BLaER1 treated with 17β-estradiol and CSF1 and Interleukin-3, amounts not matched to agents 10 nM and 100 nM (cell line): ENCODE data around the gene USP32.
A peak's percentile ranks its signal among the peaks of the same experiment; 100 is the strongest.

Experiments
- H3K27ac ChIP-seq, 11 experiments: shearing (Covaris generic); formaldehyde crosslinking; 2 replicates each; pipeline ENCODE4 v1.8.1; 2022
- H3K27me3 ChIP-seq, 11 experiments: shearing (Covaris generic); formaldehyde crosslinking; 2 replicates each; pipeline ENCODE4 v1.8.1; 2022
- H3K36me3 ChIP-seq, 11 experiments: shearing (Covaris generic); formaldehyde crosslinking; 2 replicates each; pipeline ENCODE4 v1.8.1; 2022
- H3K4me1 ChIP-seq, 10 experiments: shearing (Covaris generic); formaldehyde crosslinking; 2 replicates each; pipeline ENCODE4 v1.8.1; 2022
- H3K4me2 ChIP-seq, 11 experiments: shearing (Covaris generic); formaldehyde crosslinking; 2 replicates each; pipeline ENCODE4 v1.8.1; 2022
- H3K4me3 ChIP-seq, 10 experiments: shearing (Covaris generic); formaldehyde crosslinking; 2 replicates each; pipeline ENCODE4 v1.8.1; 2022
- H3K9ac ChIP-seq, 11 experiments: shearing (Covaris generic); formaldehyde crosslinking; 2 replicates each; pipeline ENCODE4 v1.8.1; 2022
- H3K9me3 ChIP-seq, 11 experiments: shearing (Covaris generic); formaldehyde crosslinking; replicated peaks in 1 of 11; 2 replicates each; pipeline ENCODE4 v1.8.1; 2022
- H4K20me1 ChIP-seq, 11 experiments: shearing (Covaris generic); formaldehyde crosslinking; 2 replicates each; pipeline ENCODE4 v1.8.1; 2022
- Cebpa-rat ChIP-seq, 11 experiments: shearing (Covaris generic); IDR thresholded peaks; 2 replicates each; pipeline ENCODE4 v1.8.1; 2022

USP32 gene

GRCh38 chr17:60328679-60329078, 63.3 kb downstream of the USP32 start:
- Histone ChIP-seq H3K27me3 (no peaks in the 10 kb centered on the region), H3K4me3 (peak overlapping the region in 2 of 10 experiments; percentile 24 to 26; a peak in 1 of 20 replicates), H3K27ac (no peak overlapping the region), H3K4me1 (peaks cover 0 to 8% (median 0%) of the 10 kb centered on the region in 10 experiments; a peak in 5 of 20 replicates), H3K9me3 (peaks cover 13 to 31% (median 20%) of the 10 kb centered on the region in 11 experiments), H3K9ac (no peak overlapping the region), H4K20me1 (peaks cover 0 to 99% (median 38%) of the 10 kb centered on the region in 11 experiments; a peak in 16 of 22 replicates), H3K36me3 (peaks cover 29 to 94% (median 50%) of the 10 kb centered on the region in 11 experiments), H3K4me2 (no peak overlapping the region)
- no peak for TF ChIP-seq Cebpa-rat (IDR thresholded peaks at IDR 0.05)

GRCh38 chr17:60327901-60328273, 64.0 kb downstream of the USP32 start:
- no peak overlapping the region for H3K4me3 ChIP-seq
- peaks cover 0 to 99% (median 34%) of the 10 kb centered on the region in 11 experiments; a peak in 16 of 22 replicates for H4K20me1 ChIP-seq
- H3K4me1 ChIP-seq = peaks cover 0 to 5% (median 0%) of the 10 kb centered on the region in 10 experiments; a peak in 1 of 20 replicates
- no peaks in the 10 kb centered on the region for H3K27me3 ChIP-seq
- peaks cover 13 to 31% (median 20%) of the 10 kb centered on the region in 11 experiments for H3K9me3 ChIP-seq
- peaks cover 29 to 87% (median 50%) of the 10 kb centered on the region in 11 experiments for H3K36me3 ChIP-seq
- no peak overlapping the region for H3K27ac ChIP-seq
- H3K4me2 ChIP-seq = no peak overlapping the region
- TF ChIP-seq Cebpa-rat (IDR thresholded peaks at IDR 0.05) = no peak
- H3K9ac ChIP-seq = no peak overlapping the region

- Histone ChIP-seq H4K20me1 (peaks cover 0 to 99% (median 28%) of the 10 kb centered on the region in 11 experiments; a peak in 16 of 22 replicates), H3K4me3 (no peak overlapping the region), H3K27ac (no peak overlapping the region)
Measured at GRCh38 chr17:60327134-60327900, 64.6 kb downstream of the USP32 start.

GRCh38 chr17:60326702-60327101, 65.2 kb downstream of the USP32 start:
- H3K9ac ChIP-seq = no peak overlapping the region
- peaks cover 0 to 99% (median 29%) of the 10 kb centered on the region in 11 experiments; a peak in 16 of 22 replicates for H4K20me1 ChIP-seq
- no peaks in the 10 kb centered on the region for H3K27me3 ChIP-seq
- H3K4me2 ChIP-seq = no peak overlapping the region
- H3K36me3 ChIP-seq = peaks cover 22 to 76% (median 42%) of the 10 kb centered on the region in 11 experiments
- peaks cover 13 to 31% (median 20%) of the 10 kb centered on the region in 11 experiments for H3K9me3 ChIP-seq
- TF ChIP-seq Cebpa-rat (IDR thresholded peaks at IDR 0.05) = no peak
- H3K27ac ChIP-seq = no peak overlapping the region
- H3K4me1 ChIP-seq = peaks cover 0 to 5% (median 0%) of the 10 kb centered on the region in 10 experiments; a peak in 1 of 20 replicates
- no peak overlapping the region for H3K4me3 ChIP-seq

More at GRCh38 chr17:60327134-60327900, 64.6 kb downstream of the USP32 start:
- Histone ChIP-seq H3K4me1 (peaks cover 0 to 5% (median 0%) of the 10 kb centered on the region in 10 experiments; a peak in 1 of 20 replicates), H3K9ac (no peak overlapping the region), H3K27me3 (no peaks in the 10 kb centered on the region), H3K4me2 (no peak overlapping the region), H3K9me3 (peaks cover 13 to 31% (median 20%) of the 10 kb centered on the region in 11 experiments), H3K36me3 (peaks cover 28 to 82% (median 48%) of the 10 kb centered on the region in 11 experiments)
- no peak for TF ChIP-seq Cebpa-rat (IDR thresholded peaks at IDR 0.05)

GRCh38 chr17:60325730-60326524, 66.0 kb downstream of the USP32 start:
- Histone ChIP-seq H3K9ac (no peak overlapping the region), H4K20me1 (peaks cover 0 to 100% (median 37%) of the 10 kb centered on the region in 11 experiments; a peak in 20 of 22 replicates)

GRCh38 chr17:60323754-60324153, 68.2 kb downstream of the USP32 start:
- H3K27me3 ChIP-seq = no peaks in the 10 kb centered on the region
- no peak overlapping the region for H3K9ac ChIP-seq
- peaks cover 9 to 13% (median 13%) of the 10 kb centered on the region in 11 experiments for H3K9me3 ChIP-seq
- peaks cover 17 to 64% (median 22%) of the 10 kb centered on the region in 11 experiments for H3K36me3 ChIP-seq
- no peak overlapping the region for H3K4me3 ChIP-seq
- H3K27ac ChIP-seq = no peak overlapping the region
- peaks cover 0 to 10% (median 0%) of the 10 kb centered on the region in 10 experiments; a peak in 2 of 20 replicates for H3K4me1 ChIP-seq
- H4K20me1 ChIP-seq = peaks cover 0 to 100% (median 57%) of the 10 kb centered on the region in 11 experiments; a peak in 20 of 22 replicates
- H3K4me2 ChIP-seq = no peak overlapping the region
- TF ChIP-seq Cebpa-rat (IDR thresholded peaks at IDR 0.05) = no peak

More at GRCh38 chr17:60325730-60326524, 66.0 kb downstream of the USP32 start:
- TF ChIP-seq Cebpa-rat (IDR thresholded peaks at IDR 0.05) = no peak
- no peaks in the 10 kb centered on the region for H3K27me3 ChIP-seq
- H3K4me3 ChIP-seq = no peak overlapping the region
- no peak overlapping the region for H3K4me2 ChIP-seq
- H3K27ac ChIP-seq = no peak overlapping the region
- peaks cover 21 to 71% (median 36%) of the 10 kb centered on the region in 11 experiments for H3K36me3 ChIP-seq
- H3K9me3 ChIP-seq = peaks cover 13 to 31% (median 20%) of the 10 kb centered on the region in 11 experiments
- peaks cover 0 to 7% (median 0%) of the 10 kb centered on the region in 10 experiments; a peak in 2 of 20 replicates for H3K4me1 ChIP-seq

- Histone ChIP-seq H3K9me3 (no peaks in the 10 kb centered on the region), H3K9ac (no peak overlapping the region), H3K36me3 (peaks cover 3 to 59% (median 9%) of the 10 kb centered on the region in 11 experiments; a peak in 13 of 22 replicates), H3K27me3 (no peaks in the 10 kb centered on the region), H3K4me2 (no peak overlapping the region), H4K20me1 (peaks cover 0 to 100% (median 61%) of the 10 kb centered on the region in 11 experiments; a peak in 21 of 22 replicates), H3K4me1 (peaks cover 0 to 10% (median 0%) of the 10 kb centered on the region in 10 experiments; a peak in 2 of 20 replicates), H3K27ac (no peak overlapping the region), H3K4me3 (no peak overlapping the region)
- TF ChIP-seq Cebpa-rat (IDR thresholded peaks at IDR 0.05) = no peak
Measured at GRCh38 chr17:60322056-60322387, 69.9 kb downstream of the USP32 start.

GRCh38 chr17:60321336-60322055, 70.4 kb downstream of the USP32 start:
- Histone ChIP-seq H3K9ac (no peak overlapping the region), H3K36me3 (peaks cover 3 to 57% (median 9%) of the 10 kb centered on the region in 11 experiments; a peak in 13 of 22 replicates), H3K27me3 (no peaks in the 10 kb centered on the region), H4K20me1 (peaks cover 0 to 100% (median 66%) of the 10 kb centered on the region in 11 experiments; a peak in 21 of 22 replicates), H3K4me1 (peaks cover 0 to 10% (median 0%) of the 10 kb centered on the region in 10 experiments; a peak in 2 of 20 replicates), H3K4me2 (no peak overlapping the region), H3K9me3 (no peaks in the 10 kb centered on the region), H3K4me3 (no peak overlapping the region), H3K27ac (no peak overlapping the region)
- TF ChIP-seq Cebpa-rat (IDR thresholded peaks at IDR 0.05) = no peak
